GM19395 (cell line): ENCODE results near the gene HOXA5.

Experiments
- ATAC-seq: cut with Tn5 transposase; IDR thresholded peaks from one replicate; pipeline ENCODE4 v1.9.1; 2021; ENCODE audit warnings: mild to moderate bottlenecking, moderate library complexity; ENCODE audit not compliant: unreplicated experiment

Gene HOXA5

GRCh38 chr7:27109466-27110185 is 33.9 kb downstream of the HOXA5 start:
- ATAC-seq: no peak

GRCh38 chr7:27108390-27109127 is 34.9 kb downstream of the HOXA5 start:
- ATAC-seq: no peak

- ATAC-seq: no peak
These were observed 35.8 kb downstream of the HOXA5 start for GRCh38 chr7:27107391-27108381.

GRCh38 chr7:27106901-27107240 is 36.6 kb downstream of the HOXA5 start:
- ATAC-seq: no peak

GRCh38 chr7:27106181-27106900 is 37.1 kb downstream of the HOXA5 start:
- ATAC-seq: no peak

- no peak for ATAC-seq
These were observed 38.0 kb downstream of the HOXA5 start for GRCh38 chr7:27105301-27106031.

GRCh38 chr7:27104341-27105058 is 39.0 kb downstream of the HOXA5 start:
- ATAC-seq: no peak

- no peak for ATAC-seq
These were observed 39.8 kb downstream of the HOXA5 start for GRCh38 chr7:27103489-27104226.

- ATAC-seq: no peak
These were observed 40.7 kb downstream of the HOXA5 start, which contains the start of gene HOXA2 for GRCh38 chr7:27102581-27103442. TSS of gene HOXA2 (minus strand) at chr7:27102683. CDS start at chr7:27102500, 183 bp downstream.

GRCh38 chr7:27101957-27102580 is 41.4 kb downstream of the HOXA5 start:
- ATAC-seq: no peak

GRCh38 chr7:27101171-27101956 is 42.1 kb downstream of the HOXA5 start:
- ATAC-seq: no peak

GRCh38 chr7:27100694-27101170 is 42.7 kb downstream of the HOXA5 start:
- no peak for ATAC-seq

GRCh38 chr7:27099453-27100370 is 43.8 kb downstream of the HOXA5 start:
- ATAC-seq: no peak

GRCh38 chr7:27098578-27099451 is 44.7 kb downstream of the HOXA5 start:
- ATAC-seq: no peak
